ENCODE results near the gene AKAP13.

- TF ChIP-seq, protein P1, sequence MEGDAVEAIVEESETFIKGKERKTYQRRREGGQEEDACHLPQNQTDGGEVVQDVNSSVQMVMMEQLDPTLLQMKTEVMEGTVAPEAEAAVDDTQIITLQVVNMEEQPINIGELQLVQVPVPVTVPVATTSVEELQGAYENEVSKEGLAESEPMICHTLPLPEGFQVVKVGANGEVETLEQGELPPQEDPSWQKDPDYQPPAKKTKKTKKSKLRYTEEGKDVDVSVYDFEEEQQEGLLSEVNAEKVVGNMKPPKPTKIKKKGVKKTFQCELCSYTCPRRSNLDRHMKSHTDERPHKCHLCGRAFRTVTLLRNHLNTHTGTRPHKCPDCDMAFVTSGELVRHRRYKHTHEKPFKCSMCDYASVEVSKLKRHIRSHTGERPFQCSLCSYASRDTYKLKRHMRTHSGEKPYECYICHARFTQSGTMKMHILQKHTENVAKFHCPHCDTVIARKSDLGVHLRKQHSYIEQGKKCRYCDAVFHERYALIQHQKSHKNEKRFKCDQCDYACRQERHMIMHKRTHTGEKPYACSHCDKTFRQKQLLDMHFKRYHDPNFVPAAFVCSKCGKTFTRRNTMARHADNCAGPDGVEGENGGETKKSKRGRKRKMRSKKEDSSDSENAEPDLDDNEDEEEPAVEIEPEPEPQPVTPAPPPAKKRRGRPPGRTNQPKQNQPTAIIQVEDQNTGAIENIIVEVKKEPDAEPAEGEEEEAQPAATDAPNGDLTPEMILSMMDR (IDR thresholded peaks at IDR 0.05): no peak
- TF ChIP-seq POLR2A (IDR thresholded peaks at IDR 0.05): no peak
Measured at GRCh38 chr15:85417276-85417675, 36.9 kb downstream of the AKAP13 start.

Measured in uterus (tissue), 2 donors.